Measurements from ENCODE around the gene RDH13. TPM values are rescaled to one million over a fixed set of nuclear protein-coding genes. Genes with fewer than 3 reads are reported as not detected.

The RDH13 gene
- total RNA-seq, 1 experiment from 2014 or later = 31.1 TPM

DNA sequence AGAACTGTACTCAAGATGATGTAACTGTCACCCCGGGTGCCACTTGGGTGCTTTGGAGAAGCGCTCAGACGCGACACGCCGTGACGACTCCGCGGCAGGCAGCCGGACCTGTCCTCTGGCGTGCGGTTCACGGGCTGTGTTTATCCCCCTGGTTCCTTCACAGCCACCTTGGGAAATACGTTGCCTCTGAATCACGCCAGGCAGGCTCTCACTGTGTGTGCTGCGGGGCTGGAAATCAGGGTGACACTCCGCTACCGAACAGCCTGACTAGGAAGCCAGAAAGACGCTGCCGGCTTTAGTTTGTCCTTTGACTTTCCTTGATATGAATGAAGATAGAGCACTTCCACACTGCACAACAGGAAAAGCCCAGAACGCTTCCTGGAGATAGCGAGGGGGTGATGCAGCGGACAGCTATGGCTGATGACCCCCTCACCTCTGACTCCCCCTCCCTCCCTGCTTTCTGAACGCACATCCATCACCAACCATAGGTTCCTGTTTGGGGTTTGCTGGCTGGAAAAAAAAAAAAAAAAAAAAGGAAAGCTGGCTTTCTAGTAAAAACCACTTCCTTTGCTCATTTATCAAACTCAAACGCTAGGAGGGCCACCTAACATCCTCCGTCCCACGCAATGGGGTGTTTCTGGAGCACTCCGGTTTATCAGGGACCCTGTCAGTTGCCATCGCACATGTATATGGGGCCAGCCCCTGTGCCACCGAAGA, 21.2 kb downstream of the RDH13 start:
- Histone ChIP-seq H3K9me3 (ENCODE audit: control insufficient read depth in 1 of 2, insufficient read depth in 1 of 2, low read depth in 1 of 2, low read length in 2 of 2) (no peaks in the 10 kb centered on the region), H3K9ac (ENCODE audit: low read length) (no peak overlapping the region), H3K27me3 (ENCODE audit: insufficient read depth, low read length) (no peaks in the 10 kb centered on the region), H3K4me2 (ENCODE audit: low read length) (no peak overlapping the region), H2AFZ (ENCODE audit: low read depth, low read length, poor library complexity, severe bottlenecking) (no peak overlapping the region), H3K4me3 (replicated peaks in 1 of 2; ENCODE audit: low read depth in 1 of 2, low read length in 2 of 2) (no peak overlapping the region), H4K20me1 (ENCODE audit: insufficient read depth) (0 out of 2 replicates have a peak, but pooled peaks cover 3% of the 10 kb centered on the region), H3K27ac (ENCODE audit: low read depth, low read length) (no peak overlapping the region), H3K36me3 (ENCODE audit: control insufficient read depth in 1 of 2, insufficient read depth in 2 of 2, low read length in 2 of 2) (peaks cover 18 to 20% of the 10 kb centered on the region in 2 experiments; a peak in 3 of 4 replicates), H3K79me2 (ENCODE audit: insufficient read depth, low read length) (peaks cover 65% of the 10 kb centered on the region), H3K9me2 (ENCODE audit: insufficient read depth) (no peaks in the 10 kb centered on the region), H3K4me1 (ENCODE audit: control insufficient read depth in 1 of 2, insufficient read depth in 2 of 2, low read length in 2 of 2) (no peaks in the 10 kb centered on the region)
- no peak for ATAC-seq
- ChIA-PET CTCF (interaction anchor here (0.7 kb wide), 1 partner anchor 13 kb away, joined by 3 read pairs; no protein-coding TSS in a partner anchor), POLR2A (no interaction called here), RAD21 (ENCODE audit: low non-redundant PET in 1 of 2, low total read pairs in 2 of 2, uncharacterized antibody in 2 of 2, unreplicated experiment in 2 of 2) (no interaction called here)
- intact Hi-C loops (cut with micrococcal nuclease) = no loop called here
- TF ChIP-seq CBX3 (IDR thresholded peaks at IDR 0.05; ENCODE audit: low read depth) (no peak), RAD21 (IDR thresholded peaks at IDR 0.05; ENCODE audit: low read depth) (no peak), JUND (IDR thresholded peaks at IDR 0.05) (no peak), ZNF274 (IDR thresholded peaks at IDR 0.05; ENCODE audit: low read depth, low read length) (no peak), EZH2phosphoT487 (IDR thresholded peaks at IDR 0.05; ENCODE audit: borderline replicate concordance) (no peak), SIN3A (IDR thresholded peaks at IDR 0.05; ENCODE audit: low read depth) (no peak)
- TF ChIP-seq, protein P1, sequence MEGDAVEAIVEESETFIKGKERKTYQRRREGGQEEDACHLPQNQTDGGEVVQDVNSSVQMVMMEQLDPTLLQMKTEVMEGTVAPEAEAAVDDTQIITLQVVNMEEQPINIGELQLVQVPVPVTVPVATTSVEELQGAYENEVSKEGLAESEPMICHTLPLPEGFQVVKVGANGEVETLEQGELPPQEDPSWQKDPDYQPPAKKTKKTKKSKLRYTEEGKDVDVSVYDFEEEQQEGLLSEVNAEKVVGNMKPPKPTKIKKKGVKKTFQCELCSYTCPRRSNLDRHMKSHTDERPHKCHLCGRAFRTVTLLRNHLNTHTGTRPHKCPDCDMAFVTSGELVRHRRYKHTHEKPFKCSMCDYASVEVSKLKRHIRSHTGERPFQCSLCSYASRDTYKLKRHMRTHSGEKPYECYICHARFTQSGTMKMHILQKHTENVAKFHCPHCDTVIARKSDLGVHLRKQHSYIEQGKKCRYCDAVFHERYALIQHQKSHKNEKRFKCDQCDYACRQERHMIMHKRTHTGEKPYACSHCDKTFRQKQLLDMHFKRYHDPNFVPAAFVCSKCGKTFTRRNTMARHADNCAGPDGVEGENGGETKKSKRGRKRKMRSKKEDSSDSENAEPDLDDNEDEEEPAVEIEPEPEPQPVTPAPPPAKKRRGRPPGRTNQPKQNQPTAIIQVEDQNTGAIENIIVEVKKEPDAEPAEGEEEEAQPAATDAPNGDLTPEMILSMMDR (IDR thresholded peaks at IDR 0.05 in 2 of 3, conservative IDR thresholded peaks at IDR 0.05 in 1 of 3; ENCODE audit: borderline replicate concordance in 1 of 3, insufficient read depth in 1 of 3, low read depth in 2 of 3, low read length in 2 of 3) = no peak
- TF ChIP-seq, protein P2, sequence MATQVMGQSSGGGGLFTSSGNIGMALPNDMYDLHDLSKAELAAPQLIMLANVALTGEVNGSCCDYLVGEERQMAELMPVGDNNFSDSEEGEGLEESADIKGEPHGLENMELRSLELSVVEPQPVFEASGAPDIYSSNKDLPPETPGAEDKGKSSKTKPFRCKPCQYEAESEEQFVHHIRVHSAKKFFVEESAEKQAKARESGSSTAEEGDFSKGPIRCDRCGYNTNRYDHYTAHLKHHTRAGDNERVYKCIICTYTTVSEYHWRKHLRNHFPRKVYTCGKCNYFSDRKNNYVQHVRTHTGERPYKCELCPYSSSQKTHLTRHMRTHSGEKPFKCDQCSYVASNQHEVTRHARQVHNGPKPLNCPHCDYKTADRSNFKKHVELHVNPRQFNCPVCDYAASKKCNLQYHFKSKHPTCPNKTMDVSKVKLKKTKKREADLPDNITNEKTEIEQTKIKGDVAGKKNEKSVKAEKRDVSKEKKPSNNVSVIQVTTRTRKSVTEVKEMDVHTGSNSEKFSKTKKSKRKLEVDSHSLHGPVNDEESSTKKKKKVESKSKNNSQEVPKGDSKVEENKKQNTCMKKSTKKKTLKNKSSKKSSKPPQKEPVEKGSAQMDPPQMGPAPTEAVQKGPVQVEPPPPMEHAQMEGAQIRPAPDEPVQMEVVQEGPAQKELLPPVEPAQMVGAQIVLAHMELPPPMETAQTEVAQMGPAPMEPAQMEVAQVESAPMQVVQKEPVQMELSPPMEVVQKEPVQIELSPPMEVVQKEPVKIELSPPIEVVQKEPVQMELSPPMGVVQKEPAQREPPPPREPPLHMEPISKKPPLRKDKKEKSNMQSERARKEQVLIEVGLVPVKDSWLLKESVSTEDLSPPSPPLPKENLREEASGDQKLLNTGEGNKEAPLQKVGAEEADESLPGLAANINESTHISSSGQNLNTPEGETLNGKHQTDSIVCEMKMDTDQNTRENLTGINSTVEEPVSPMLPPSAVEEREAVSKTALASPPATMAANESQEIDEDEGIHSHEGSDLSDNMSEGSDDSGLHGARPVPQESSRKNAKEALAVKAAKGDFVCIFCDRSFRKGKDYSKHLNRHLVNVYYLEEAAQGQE (IDR thresholded peaks at IDR 0.05; ENCODE audit: low read depth) = no peak
- BruUV-seq (replicated peaks) = TSS peak; percentile 10
- no peak for DNase-seq (ENCODE audit: low read depth, low spot score)

All from HCT116 (cell line).